Panc1 (cell line): Measurements from ENCODE around the gene BIRC6. TPM values are rescaled to one million over a fixed set of nuclear protein-coding genes. Genes with fewer than 3 reads are reported as not detected.

Source experiments
- ATAC-seq: fragments of 200-7000 bp; cut with Tn5 transposase; 2 replicates; pipeline ENCODE4 v1.9.1; 2020; ENCODE audit warnings: mild to moderate bottlenecking, moderate library complexity
- BruUV-seq: library from RNA; stranded (reverse); fragments of 400-500 nt; replicated peaks from 2 replicates; lab custom pipeline; 2021; lab: Mats Ljungman, UMichigan
- CTCF ChIA-PET: fragments of 300-600 bp; sonication (Branson Sonifier 250); formaldehyde crosslinking; loops from one replicate; lab custom pipeline; 2022; ENCODE audit warnings: antibody characterized with exemption; lab: Charles Lee
- POLR2A ChIA-PET: fragments of 300-600 bp; sonication (Branson Sonifier 250); formaldehyde crosslinking; loops from one replicate; lab custom pipeline; 2022; ENCODE audit warnings: antibody characterized with exemption; lab: Charles Lee
- DNase-seq: peaks from one replicate; pipeline ENCODE4 v3.0.0-alpha.2; 2010; ENCODE audit warnings: low read depth, low spot score
- H3K27ac ChIP-seq: 2 replicates; pipeline ENCODE4 v1.5.1; 2011; ENCODE audit warnings: mild to moderate bottlenecking, low read length, inconsistent platforms
- H3K27me3 ChIP-seq: fragments of 200-500 bp; sonication (Bioruptor generic); 2 replicates; pipeline ENCODE4 v1.6.0; 2014; ENCODE audit warnings: low read length, inconsistent platforms; ENCODE audit not compliant: control insufficient read depth, insufficient read depth
- H3K36me3 ChIP-seq: fragments of 200-500 bp; sonication (Bioruptor generic); 2 replicates; pipeline ENCODE4 v1.5.1; 2014; ENCODE audit warnings: inconsistent platforms, mild to moderate bottlenecking, low read length, moderate library complexity; ENCODE audit not compliant: control insufficient read depth, insufficient read depth
- H3K4me1 ChIP-seq: 2 replicates; pipeline ENCODE4 v1.5.1; 2011; ENCODE audit warnings: inconsistent platforms, mild to moderate bottlenecking, low read length, moderate library complexity; ENCODE audit not compliant: control insufficient read depth, insufficient read depth
- H3K4me3 ChIP-seq, 2 experiments: 2 replicates each; pipeline ENCODE4 v1.5.1; 2011 to 2012; ENCODE audit warnings: low read depth in 2 of 2, low read length in 2 of 2, mild to moderate bottlenecking in 2 of 2, inconsistent platforms in 1 of 2, moderate library complexity in 1 of 2
- H3K9me3 ChIP-seq: fragments of 200-500 bp; sonication (Bioruptor generic); 2 replicates; pipeline ENCODE4 v1.5.1; 2014; ENCODE audit warnings: low read depth, mild to moderate bottlenecking, inconsistent platforms, low read length, moderate library complexity; ENCODE audit not compliant: control insufficient read depth, insufficient read depth
- CTCF ChIP-seq: fragments of 450-650 bp; IDR thresholded peaks from 2 replicates; pipeline ENCODE4 v1.5.1; 2017; ENCODE audit warnings: mild to moderate bottlenecking
- POLR2AphosphoS5 ChIP-seq: IDR thresholded peaks from 2 replicates; pipeline ENCODE4 v1.6.1; 2012; ENCODE audit warnings: mild to moderate bottlenecking, low read depth, low read length, moderate library complexity
- REST ChIP-seq, 2 experiments: IDR thresholded peaks; 2 replicates each; pipeline ENCODE4 v1.6.1; 2011 to 2012; ENCODE audit warnings: low read depth in 2 of 2, control low read depth in 1 of 2, low read length in 1 of 2, mild to moderate bottlenecking in 1 of 2, moderate library complexity in 1 of 2; ENCODE audit not compliant: insufficient read depth in 1 of 2
- SIN3A ChIP-seq: IDR thresholded peaks from 2 replicates; pipeline ENCODE4 v1.6.1; 2012; ENCODE audit warnings: low read depth, mild to moderate bottlenecking, low read length, moderate library complexity, borderline replicate concordance; ENCODE audit not compliant: insufficient read depth
- TCF7L2 ChIP-seq: IDR thresholded peaks from 2 replicates; pipeline ENCODE4 v1.6.1; 2011; ENCODE audit warnings: mild to moderate bottlenecking, low read depth, low read length, inconsistent platforms
- in situ Hi-C: cut with HindIII; loops from 2 replicates; pipeline ENCODE4 v1.10.0; 2016; ENCODE audit warnings: low sequenced_read_pairs, low pct_unique_long_range_greater_than_20kb
- intact Hi-C: fragments of 100-400 bp; cut with micrococcal nuclease; formaldehyde crosslinking; loops from one replicate; pipeline ENCODE4 v1.10.0; 2022; ENCODE audit not compliant: unreplicated experiment
- total RNA-seq: library from RNA; stranded (reverse); gene quantifications from one replicate; pipeline ENCODE4 v1.2.1, GENCODE V29; 2021; ENCODE audit not compliant: unreplicated experiment

The BIRC6 gene
- total RNA-seq, 1 experiment from 2014 or later: 73.1 TPM

DNA sequence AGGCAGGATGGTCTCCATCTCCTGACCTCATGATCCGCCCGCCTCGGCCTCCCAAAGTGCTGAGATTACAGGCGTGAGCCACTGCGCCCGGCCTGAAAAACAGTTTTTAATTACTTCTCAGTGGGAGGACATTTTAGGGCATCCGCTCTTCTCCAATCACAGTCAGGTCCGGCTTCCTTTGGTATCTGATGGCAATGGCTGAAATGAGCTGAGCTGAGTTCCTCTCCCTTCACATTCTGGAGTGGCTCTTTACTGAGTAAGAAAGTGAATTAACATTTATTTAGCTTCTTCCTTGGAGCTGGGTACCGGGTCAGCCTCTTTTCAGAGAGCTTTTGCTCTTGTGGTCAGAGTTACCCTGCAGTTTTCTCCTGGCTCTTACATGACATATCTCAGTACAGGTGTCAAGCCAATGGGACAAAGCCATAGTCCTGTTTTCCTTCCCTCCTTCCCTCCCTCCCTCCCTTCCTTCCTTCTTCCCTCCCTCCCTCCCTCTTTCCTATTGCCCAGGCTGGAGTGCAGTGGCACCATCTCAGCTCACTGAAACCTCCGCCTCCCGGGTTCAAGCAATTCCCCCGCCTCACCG is 269.9 kb downstream of the BIRC6 start:
- no peaks in the 10 kb centered on the region; the same call in none of the 2 replicates for H3K36me3 ChIP-seq
- no peak overlapping the region for H3K27ac ChIP-seq
- H3K27me3 ChIP-seq: no peaks in the 10 kb centered on the region
- TF ChIP-seq POLR2AphosphoS5 (no peak), REST (IDR thresholded peaks at IDR 0.05; ENCODE audit: insufficient read depth in 1 of 2, low read depth in 2 of 2, low read length in 1 of 2) (no peak), SIN3A (no peak), TCF7L2 (no peak), CTCF (no peak)
- intact Hi-C loops: no loop called here
- CTCF ChIA-PET: no interaction called here
- ATAC-seq (no peak), DNase-seq (no peak)
- peak overlapping the region; percentile 98 to 99 for H3K4me3 ChIP-seq
- in situ Hi-C loops: no loop called here
- POLR2A ChIA-PET: no interaction called here
- H3K9me3 ChIP-seq: no peaks in the 10 kb centered on the region
- no peaks in the 10 kb centered on the region; the same call in 1 of the 2 replicates for H3K4me1 ChIP-seq
- no TSS peak for BruUV-seq

GRCh38 chr2:32627441-32627813 is 270.6 kb downstream of the BIRC6 start:
- BruUV-seq: no TSS peak
- Histone ChIP-seq H3K27ac (peak overlapping the region; percentile 81), H3K27me3 (no peaks in the 10 kb centered on the region), H3K4me1 (peaks cover 3% of the 10 kb centered on the region), H3K9me3 (no peaks in the 10 kb centered on the region), H3K36me3 (peaks cover 3% of the 10 kb centered on the region), H3K4me3 (peak overlapping the region; percentile 98 to 99)
- in situ Hi-C loops: no loop called here
- ChIA-PET POLR2A (no interaction called here), CTCF (interaction anchor here (0.5 to 0.6 kb wide), 2 partner anchors 745 to 785 kb away, joined by 3 to 9 read pairs; no protein-coding TSS in a partner anchor)
- intact Hi-C loops: no loop called here
- DNase-seq: no peak
- no peak for TF ChIP-seq TCF7L2
- no peak for TF ChIP-seq POLR2AphosphoS5
- no peak for TF ChIP-seq REST (IDR thresholded peaks at IDR 0.05; ENCODE audit: insufficient read depth in 1 of 2, low read depth in 2 of 2, low read length in 1 of 2)
- TF ChIP-seq CTCF: no peak
- TF ChIP-seq SIN3A: no peak
- peak; percentile 70 for ATAC-seq
